GM12875 (cell line): ENCODE data around the gene SPINT3.
"Not testable (repeated sequence)": the region's sequence is repeated elsewhere in the genome, so short reads cannot be mapped to it uniquely, and the experiment has no call there.

ENCODE experiments used
- H3K4me3 ChIP-seq: one replicate; pipeline ENCODE4 v1.5.1; 2011; ENCODE audit warnings: low read depth, low read length, control low read depth
- CTCF ChIP-seq: IDR thresholded peaks from 2 replicates; pipeline ENCODE4 v1.5.1; 2011; ENCODE audit warnings: low read depth, mild to moderate bottlenecking, control low read depth, inconsistent platforms, low read length, moderate library complexity, borderline replicate concordance; ENCODE audit not compliant: insufficient read depth

SPINT3 gene

GRCh38 chr20:45489083-45489531 lies 26.3 kb downstream of the SPINT3 start:
- no peak for TF ChIP-seq CTCF
- H3K4me3 ChIP-seq: no peak overlapping the region

- TF ChIP-seq CTCF: no peak
- no peak overlapping the region for H3K4me3 ChIP-seq
These were observed 28.2 kb downstream of the SPINT3 start for GRCh38 chr20:45487231-45487635.

GRCh38 chr20:45485388-45485787 lies 30.0 kb downstream of the SPINT3 start:
- no peak overlapping the region for H3K4me3 ChIP-seq

GRCh38 chr20:45484676-45485075 lies 30.7 kb downstream of the SPINT3 start:
- H3K4me3 ChIP-seq: no peak overlapping the region
- no peak for TF ChIP-seq CTCF

More at GRCh38 chr20:45485388-45485787, 30.0 kb downstream of the SPINT3 start:
- no peak for TF ChIP-seq CTCF

- TF ChIP-seq CTCF: no peak
- no peak overlapping the region for H3K4me3 ChIP-seq
These were observed 35.6 kb downstream of the SPINT3 start for GRCh38 chr20:45479822-45480221.

GRCh38 chr20:45477530-45478148 lies 37.8 kb downstream of the SPINT3 start:
- H3K4me3 ChIP-seq: not testable (repeated sequence)

- not testable (repeated sequence) for H3K4me3 ChIP-seq
These were observed 43.1 kb downstream of the SPINT3 start for GRCh38 chr20:45472286-45472685.

- no peak overlapping the region for H3K4me3 ChIP-seq
- no peak for TF ChIP-seq CTCF
These were observed 44.5 kb downstream of the SPINT3 start for GRCh38 chr20:45470937-45471336.
